Endothelial cell of umbilical vein (primary cell): ENCODE measurements around the gene ZBED5. TPM values are rescaled to one million over a fixed set of nuclear protein-coding genes. Genes with fewer than 3 reads are reported as not detected.

Source experiments
- BruUV-seq: library from RNA; stranded (reverse); fragments of 400-500 nt; replicated peaks from 2 replicates; lab custom pipeline; 2021; lab: Mats Ljungman, UMichigan
- CTCF ChIA-PET: fragments of 300-600, 350-600 bp; sonication (Branson Sonifier 250); formaldehyde crosslinking; loops from one replicate; lab custom pipeline; 2021; ENCODE audit warnings: antibody characterized with exemption, inconsistent platforms; lab: Charles Lee
- POLR2A ChIA-PET: fragments of 300-600, 350-600 bp; sonication (Branson Sonifier 250); formaldehyde crosslinking; loops from one replicate; lab custom pipeline; 2021; ENCODE audit warnings: antibody characterized with exemption, inconsistent platforms; lab: Charles Lee
- DNase-seq: peaks from one replicate; pipeline ENCODE4 v3.0.0-alpha.2; 2011; ENCODE audit warnings: low read depth, low spot score
- FAIRE-seq: peaks from 2 replicates; lab custom pipeline; 2011; peaks lifted over from hg19 to GRCh38; lab: Jason Lieb, UNC
- H2AFZ ChIP-seq: 2 replicates; pipeline ENCODE4 v1.6.0; 2012; ENCODE audit warnings: low read depth, low read length, control low read depth, inconsistent platforms
- H3K27ac ChIP-seq: 2 replicates; pipeline ENCODE4 v1.5.1; 2011; ENCODE audit warnings: low read depth, mild to moderate bottlenecking, control low read depth, low read length, moderate library complexity; ENCODE audit not compliant: insufficient read depth
- H3K27me3 ChIP-seq, 2 experiments: 2 replicates each; pipeline versions ENCODE4 v1.6.0 to v1.6.1; 2011; ENCODE audit warnings: low read length in 2 of 2, mixed read lengths in 1 of 2; ENCODE audit not compliant: control insufficient read depth in 2 of 2, insufficient read depth in 2 of 2
- H3K36me3 ChIP-seq, 2 experiments: 2 replicates in 1 of 2; 3 replicates in 1 of 2; pipeline ENCODE4 v1.5.1; 2011; ENCODE audit warnings: low read length in 2 of 2, mild to moderate bottlenecking in 1 of 2, moderate library complexity in 1 of 2; ENCODE audit not compliant: control insufficient read depth in 2 of 2, insufficient read depth in 2 of 2; ENCODE audit errors: extremely low read depth in 1 of 2
- H3K4me1 ChIP-seq: 3 replicates; pipeline ENCODE4 v1.5.1; 2011; ENCODE audit warnings: mild to moderate bottlenecking, low read length; ENCODE audit not compliant: control insufficient read depth, insufficient read depth; ENCODE audit errors: extremely low read depth
- H3K4me2 ChIP-seq: 2 replicates; pipeline ENCODE4 v1.6.1; 2011; ENCODE audit warnings: low read length, control low read depth, mixed read lengths; ENCODE audit not compliant: insufficient read depth
- H3K4me3 ChIP-seq, 3 experiments: fragments of 200-600 bp in 1 of 3; sonication (generic), shearing (Covaris generic) in 1 of 3; replicated peaks in 1 of 3; 2 replicates each; pipeline ENCODE4 v1.5.1; 2011 to 2016; ENCODE audit warnings: control low read depth in 3 of 3, low read length in 3 of 3, mild to moderate bottlenecking in 2 of 3, inconsistent platforms in 1 of 3, low read depth in 1 of 3, moderate library complexity in 1 of 3; ENCODE audit not compliant: insufficient read depth in 1 of 3
- H3K79me2 ChIP-seq: 2 replicates; pipeline ENCODE4 v1.6.0; 2012; ENCODE audit warnings: low read length, inconsistent platforms; ENCODE audit not compliant: control insufficient read depth, insufficient read depth
- H3K9ac ChIP-seq: replicated peaks from 2 replicates; pipeline ENCODE3; 2011; ENCODE audit warnings: low read length, control low read depth; ENCODE audit not compliant: insufficient read depth; ENCODE audit errors: extremely low read depth
- H3K9me1 ChIP-seq: replicated peaks from 3 replicates; pipeline ENCODE4 v1.6.0; 2011; ENCODE audit warnings: mild to moderate bottlenecking, low read length; ENCODE audit not compliant: control insufficient read depth, insufficient read depth; ENCODE audit errors: extremely low read depth
- H3K9me3 ChIP-seq: replicated peaks from 2 replicates; pipeline ENCODE4 v1.5.1; 2012; ENCODE audit warnings: low read length, inconsistent platforms; ENCODE audit not compliant: control insufficient read depth, insufficient read depth
- H4K20me1 ChIP-seq: replicated peaks from 2 replicates; pipeline ENCODE3; 2011; ENCODE audit warnings: mild to moderate bottlenecking, low read length; ENCODE audit not compliant: control insufficient read depth, insufficient read depth; ENCODE audit errors: extremely low read depth
- EZH2 ChIP-seq: IDR thresholded peaks from 2 replicates; pipeline ENCODE4 v1.6.1; 2012; ENCODE audit warnings: borderline replicate concordance, low read depth, mild to moderate bottlenecking, moderate library complexity, low read length, inconsistent platforms; ENCODE audit not compliant: severe bottlenecking
- FOS ChIP-seq: IDR thresholded peaks from 2 replicates; pipeline ENCODE4 v1.6.1; 2011; ENCODE audit warnings: mild to moderate bottlenecking, low read length, moderate library complexity, borderline replicate concordance; ENCODE audit not compliant: insufficient read depth
- GATA2 ChIP-seq: IDR thresholded peaks from 2 replicates; pipeline ENCODE4 v1.7.0; 2011; ENCODE audit warnings: low read depth, mild to moderate bottlenecking, moderate library complexity, mixed read lengths, low read length; ENCODE audit not compliant: insufficient read length, insufficient read depth
- JUN ChIP-seq: IDR thresholded peaks from 2 replicates; pipeline ENCODE4 v1.6.1; 2011; ENCODE audit warnings: borderline replicate concordance, low read depth; ENCODE audit not compliant: insufficient read length, insufficient read depth
- MAX ChIP-seq: IDR thresholded peaks from 2 replicates; pipeline ENCODE4 v1.6.1; 2011; ENCODE audit not compliant: insufficient read depth, insufficient read length
- MYC ChIP-seq: IDR thresholded peaks from one replicate; pipeline ENCODE4 v1.6.1; 2011; ENCODE audit warnings: mild to moderate bottlenecking, low read depth, low read length
- POLR2A ChIP-seq: IDR thresholded peaks from 2 replicates; pipeline ENCODE4 v1.6.1; 2012; ENCODE audit warnings: low read depth, mild to moderate bottlenecking, control low read depth, low read length
- POLR2AphosphoS5 ChIP-seq: IDR thresholded peaks from 2 replicates; pipeline ENCODE4 v1.6.1; 2012; ENCODE audit warnings: low read depth, mild to moderate bottlenecking, control low read depth, low read length, moderate library complexity; ENCODE audit not compliant: insufficient read depth
- dilution Hi-C: fragments of 300-500 bp; cut with MboI; formaldehyde crosslinking; loops from one replicate; pipeline ENCODE4 v1.15.0; 2019; ENCODE audit warnings: low sequenced_read_pairs; ENCODE audit not compliant: extremely low pct_ligation_motif_present
- intact Hi-C: fragments of 100-400 bp; cut with micrococcal nuclease; formaldehyde crosslinking; loops from one replicate; pipeline ENCODE4 v1.10.0; 2022
- polyA plus RNA-seq, 4 experiments: library from polyadenylated mRNA; depleted of rRNA in 3 of 4; stranded (reverse) in 3 of 4; unstranded in 1 of 4; fragments of >200 nt; gene quantifications; 2 replicates each; pipeline versions ENCODE4 v1.2.1 to v1.2.3, GENCODE V29; 2011 to 2012; ENCODE audit warnings: missing spikeins in 1 of 4
- total RNA-seq: library from RNA; stranded (reverse); gene quantifications from 2 replicates; pipeline ENCODE4 v1.2.3, GENCODE V29; 2021
- TF ChIP-seq, protein P1 (sequence below), 2 donors: IDR thresholded peaks; 1 replicate in 1 of 2; 2 replicates in 1 of 2; pipeline ENCODE4 v1.5.1; 2011; ENCODE audit warnings: low read length in 2 of 2, mild to moderate bottlenecking in 2 of 2, moderate library complexity in 2 of 2, control low read depth in 1 of 2, inconsistent platforms in 1 of 2, low read depth in 1 of 2; ENCODE audit not compliant: insufficient read depth in 1 of 2; ENCODE audit errors: extremely low read depth in 1 of 2

ZBED5 gene
- total and polyA plus RNA-seq, 2 donors (not counting 3 experiments of a cell fraction or from before 2014, with no cell fraction given), result 41.2 to 59.4 TPM

- no peaks in the 10 kb centered on the region for H3K9me3 ChIP-seq
- H3K27ac ChIP-seq, result no peak overlapping the region
- intact Hi-C loops (no loop called here), dilution Hi-C loops (no loop called here)
- no peak overlapping the region for H3K9ac ChIP-seq
- no peaks in the 10 kb centered on the region for H3K4me1 ChIP-seq
- no peaks in the 10 kb centered on the region for H3K79me2 ChIP-seq
- ChIA-PET CTCF (interaction anchor here (1.4 kb wide), 1 partner anchor 19 kb away, joined by 4 read pairs; no protein-coding TSS in a partner anchor), POLR2A (interaction anchor here (0.6 kb wide), 1 partner anchor 1959 kb away, joined by 5 read pairs; no protein-coding TSS in a partner anchor)
- H3K36me3 ChIP-seq, result no peaks in the 10 kb centered on the region
- no peak for DNase-seq
- no peaks in the 10 kb centered on the region for H3K9me1 ChIP-seq
- no peak overlapping the region for H2AFZ ChIP-seq
- H3K4me3 ChIP-seq, result no peak overlapping the region
- H4K20me1 ChIP-seq, result no peaks in the 10 kb centered on the region
- FAIRE-seq, result no peak
- H3K4me2 ChIP-seq, result no peak overlapping the region
- no TSS peak for BruUV-seq
- TF ChIP-seq MAX (no peak), POLR2A (no peak), MYC (no peak), FOS (no peak), POLR2AphosphoS5 (no peak), GATA2 (no peak), JUN (no peak), EZH2 (no peak)
- TF ChIP-seq, protein P1, sequence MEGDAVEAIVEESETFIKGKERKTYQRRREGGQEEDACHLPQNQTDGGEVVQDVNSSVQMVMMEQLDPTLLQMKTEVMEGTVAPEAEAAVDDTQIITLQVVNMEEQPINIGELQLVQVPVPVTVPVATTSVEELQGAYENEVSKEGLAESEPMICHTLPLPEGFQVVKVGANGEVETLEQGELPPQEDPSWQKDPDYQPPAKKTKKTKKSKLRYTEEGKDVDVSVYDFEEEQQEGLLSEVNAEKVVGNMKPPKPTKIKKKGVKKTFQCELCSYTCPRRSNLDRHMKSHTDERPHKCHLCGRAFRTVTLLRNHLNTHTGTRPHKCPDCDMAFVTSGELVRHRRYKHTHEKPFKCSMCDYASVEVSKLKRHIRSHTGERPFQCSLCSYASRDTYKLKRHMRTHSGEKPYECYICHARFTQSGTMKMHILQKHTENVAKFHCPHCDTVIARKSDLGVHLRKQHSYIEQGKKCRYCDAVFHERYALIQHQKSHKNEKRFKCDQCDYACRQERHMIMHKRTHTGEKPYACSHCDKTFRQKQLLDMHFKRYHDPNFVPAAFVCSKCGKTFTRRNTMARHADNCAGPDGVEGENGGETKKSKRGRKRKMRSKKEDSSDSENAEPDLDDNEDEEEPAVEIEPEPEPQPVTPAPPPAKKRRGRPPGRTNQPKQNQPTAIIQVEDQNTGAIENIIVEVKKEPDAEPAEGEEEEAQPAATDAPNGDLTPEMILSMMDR (IDR thresholded peaks at IDR 0.05; ENCODE audit: extremely low read depth in 1 of 2, insufficient read depth in 1 of 2, low read depth in 1 of 2, low read length in 2 of 2), result no peak
- H3K27me3 ChIP-seq, result no peaks in the 10 kb centered on the region
Measured at GRCh38 chr11:10828402-10828801, 29.5 kb downstream of the ZBED5 start.
